VCaP (cell line): ENCODE results near the gene SLC9A4.

Experiments
- H3K27ac ChIP-seq: fragments of 450-650 bp; 2 replicates; pipeline ENCODE4 v1.5.1; 2017
- TF ChIP-seq, protein P1 (sequence below): fragments of 450-650 bp; conservative IDR thresholded peaks from 2 replicates; pipeline ENCODE4 v1.5.1; 2017; ENCODE audit warnings: mild to moderate bottlenecking, moderate library complexity

The SLC9A4 gene

DNA sequence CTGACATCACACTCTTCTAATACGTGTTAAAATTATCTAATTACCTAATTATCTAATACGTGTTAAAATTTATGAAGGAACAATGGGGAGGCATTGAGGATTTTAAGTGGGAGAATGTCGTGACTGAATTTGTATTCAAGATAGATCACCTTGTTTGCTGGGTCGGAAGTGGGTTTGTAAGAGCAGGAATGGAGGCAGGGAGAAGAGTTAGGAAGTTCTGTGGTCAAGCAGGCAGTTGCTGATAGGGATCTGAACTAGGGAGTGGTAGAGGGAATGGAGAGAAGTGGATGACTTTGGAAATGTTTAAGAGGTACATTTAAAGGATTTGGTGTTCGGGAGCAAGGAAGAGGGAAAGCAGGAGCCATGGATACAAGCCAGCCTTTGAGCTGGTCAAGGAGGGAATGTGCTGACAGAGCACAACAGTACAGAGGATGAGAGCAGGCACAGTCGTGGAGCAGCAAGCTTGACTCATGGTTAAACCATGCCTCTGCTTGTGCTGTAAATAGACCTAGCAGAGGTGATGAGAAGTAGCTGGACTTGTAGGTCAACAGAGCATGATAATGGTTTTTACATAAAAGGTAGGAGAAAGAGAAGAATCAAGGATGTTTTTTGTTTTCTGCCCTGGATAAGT lies 33.8 kb upstream of the SLC9A4 start:
- TF ChIP-seq, protein P1, sequence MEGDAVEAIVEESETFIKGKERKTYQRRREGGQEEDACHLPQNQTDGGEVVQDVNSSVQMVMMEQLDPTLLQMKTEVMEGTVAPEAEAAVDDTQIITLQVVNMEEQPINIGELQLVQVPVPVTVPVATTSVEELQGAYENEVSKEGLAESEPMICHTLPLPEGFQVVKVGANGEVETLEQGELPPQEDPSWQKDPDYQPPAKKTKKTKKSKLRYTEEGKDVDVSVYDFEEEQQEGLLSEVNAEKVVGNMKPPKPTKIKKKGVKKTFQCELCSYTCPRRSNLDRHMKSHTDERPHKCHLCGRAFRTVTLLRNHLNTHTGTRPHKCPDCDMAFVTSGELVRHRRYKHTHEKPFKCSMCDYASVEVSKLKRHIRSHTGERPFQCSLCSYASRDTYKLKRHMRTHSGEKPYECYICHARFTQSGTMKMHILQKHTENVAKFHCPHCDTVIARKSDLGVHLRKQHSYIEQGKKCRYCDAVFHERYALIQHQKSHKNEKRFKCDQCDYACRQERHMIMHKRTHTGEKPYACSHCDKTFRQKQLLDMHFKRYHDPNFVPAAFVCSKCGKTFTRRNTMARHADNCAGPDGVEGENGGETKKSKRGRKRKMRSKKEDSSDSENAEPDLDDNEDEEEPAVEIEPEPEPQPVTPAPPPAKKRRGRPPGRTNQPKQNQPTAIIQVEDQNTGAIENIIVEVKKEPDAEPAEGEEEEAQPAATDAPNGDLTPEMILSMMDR = no peak

DNA sequence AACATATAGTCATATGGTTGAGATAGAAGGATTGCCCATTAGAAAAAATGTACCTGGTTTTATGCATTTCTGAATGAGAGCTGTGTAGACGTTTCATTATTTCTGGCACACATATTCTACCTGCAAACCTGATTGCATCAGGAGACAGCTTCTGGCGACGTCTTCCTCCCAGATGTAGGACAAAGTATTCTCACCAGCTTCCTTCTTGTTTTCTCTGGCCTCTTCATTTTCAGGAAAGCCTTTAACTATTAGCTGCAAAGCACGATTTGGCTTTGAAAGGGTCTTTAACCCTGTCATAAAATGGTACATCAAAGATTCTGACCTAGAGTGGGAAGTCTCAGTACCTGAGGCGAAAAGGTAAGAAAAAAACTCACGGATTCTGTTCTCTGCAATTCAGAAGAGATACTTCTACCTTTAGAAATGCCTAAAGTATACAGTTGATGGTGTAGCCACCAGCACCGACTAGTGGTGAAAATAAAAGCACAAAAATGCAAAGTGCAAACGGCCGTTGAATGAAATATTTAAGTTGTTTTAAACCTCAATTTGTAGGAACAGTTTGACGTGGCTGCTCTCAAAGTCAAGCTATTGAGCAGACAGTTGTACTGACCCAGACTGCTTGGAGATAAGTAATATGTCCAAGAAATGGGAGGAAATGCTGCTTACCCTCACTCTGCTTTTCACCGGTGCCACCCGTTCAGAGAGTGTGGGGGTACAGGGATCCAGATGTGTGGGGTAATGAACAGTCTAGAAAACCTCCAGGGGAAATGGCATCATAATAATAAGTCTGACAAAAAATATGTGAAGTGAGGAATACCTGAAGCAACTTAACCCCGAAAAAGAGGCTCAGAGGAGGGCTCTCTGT lies 29.8 kb upstream of the SLC9A4 start:
- TF ChIP-seq, protein P1 = peak; percentile 82

More for the DNA sequence above, 33.8 kb upstream of the SLC9A4 start:
- no peak overlapping the region for H3K27ac ChIP-seq

DNA sequence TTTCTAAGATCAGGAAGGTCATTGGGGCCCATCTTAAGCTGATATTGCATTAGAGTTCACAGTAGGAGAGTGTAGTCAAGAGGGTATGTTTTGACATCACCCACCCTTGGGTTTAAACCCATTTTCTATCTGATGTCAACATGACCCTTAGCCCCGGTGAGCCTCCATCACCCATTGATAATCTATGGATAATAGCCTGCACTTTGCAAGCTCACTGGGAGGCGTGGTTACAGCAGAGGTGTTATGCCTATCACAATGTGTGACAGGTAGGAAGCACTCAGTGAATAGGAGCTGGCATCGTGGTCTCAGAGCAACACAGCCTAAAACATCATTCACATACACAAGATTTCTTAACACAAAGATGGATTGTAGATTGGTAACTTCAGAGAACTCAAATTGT lies 28.8 kb upstream of the SLC9A4 start:
- peak overlapping the region; percentile 73; the same call in 1 of the 2 replicates for H3K27ac ChIP-seq

More for the DNA sequence above, 29.8 kb upstream of the SLC9A4 start:
- peak overlapping the region; percentile 73 for H3K27ac ChIP-seq

DNA sequence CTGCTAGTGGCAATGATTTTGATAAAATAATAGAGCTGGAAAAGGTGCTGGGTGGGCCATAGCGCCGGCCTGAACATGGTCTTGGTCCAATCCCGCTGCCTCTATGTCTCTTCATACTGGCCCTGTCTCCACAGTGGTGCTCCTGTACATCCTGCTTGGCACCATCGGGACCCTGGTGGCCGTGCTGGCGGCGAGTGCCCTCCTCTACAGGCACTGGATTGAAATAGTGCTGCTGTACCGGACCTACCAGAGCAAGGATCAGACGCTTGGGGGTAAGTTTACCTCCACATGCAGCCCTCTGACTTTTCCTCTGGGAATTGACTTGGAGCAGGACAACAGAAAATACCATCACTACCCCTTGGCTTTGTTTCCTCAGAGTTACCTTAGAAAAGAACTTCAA lies 26.1 kb upstream of the SLC9A4 start:
- TF ChIP-seq, protein P1 = no peak
- no peak overlapping the region for H3K27ac ChIP-seq

More for the DNA sequence above, 28.8 kb upstream of the SLC9A4 start:
- TF ChIP-seq, protein P1 = no peak

DNA sequence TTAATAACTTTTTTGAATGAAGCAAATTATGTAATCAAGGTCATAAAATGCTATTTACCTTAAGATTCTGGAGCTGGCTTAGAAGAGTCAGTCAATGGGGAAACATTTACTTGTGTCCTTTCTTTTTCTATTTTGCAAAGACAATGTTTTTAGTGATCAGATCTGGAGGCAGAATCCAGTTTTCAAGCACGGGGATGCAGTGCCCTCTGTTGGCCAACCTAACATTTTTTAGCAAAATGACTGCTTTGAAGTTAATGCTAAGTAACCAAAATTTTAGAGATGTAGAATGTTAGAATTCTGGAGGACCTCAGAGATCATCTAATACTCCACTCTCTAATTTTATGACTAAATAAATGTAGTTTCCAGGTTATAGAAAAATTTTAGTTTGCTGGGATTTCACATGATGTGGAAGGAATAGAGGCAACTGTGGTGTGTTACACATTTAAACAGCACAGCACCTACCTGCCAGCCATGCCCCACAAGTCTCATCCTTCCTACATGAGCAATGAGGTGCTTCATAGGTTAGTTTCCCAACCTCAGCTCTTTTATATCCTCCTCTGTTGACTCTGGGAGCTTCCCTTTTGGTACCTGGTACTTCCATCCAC lies 23.6 kb upstream of the SLC9A4 start:
- TF ChIP-seq, protein P1 = peak; percentile 86
- H3K27ac ChIP-seq = no peak overlapping the region

DNA sequence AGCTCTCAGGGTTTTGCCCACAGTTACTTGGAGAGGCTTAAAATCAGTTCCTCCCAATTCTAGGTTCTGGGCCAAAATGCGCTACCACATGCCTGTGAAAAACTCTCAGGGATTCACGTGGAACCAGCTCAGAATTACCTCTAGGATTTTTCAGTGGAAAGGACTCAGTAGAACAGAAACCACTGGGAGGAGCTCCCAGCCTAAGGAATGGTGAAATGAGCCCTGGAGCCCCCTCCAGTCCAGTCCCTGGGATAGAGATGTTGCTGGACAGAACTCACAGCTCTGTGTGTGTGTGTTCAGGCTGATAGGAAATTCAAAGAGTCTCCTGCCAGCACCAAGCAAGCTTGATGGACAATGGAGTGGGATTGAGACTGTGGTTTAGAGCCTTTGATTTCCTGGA lies 21.1 kb upstream of the SLC9A4 start:
- TF ChIP-seq, protein P1 = no peak
- H3K27ac ChIP-seq = no peak overlapping the region

DNA sequence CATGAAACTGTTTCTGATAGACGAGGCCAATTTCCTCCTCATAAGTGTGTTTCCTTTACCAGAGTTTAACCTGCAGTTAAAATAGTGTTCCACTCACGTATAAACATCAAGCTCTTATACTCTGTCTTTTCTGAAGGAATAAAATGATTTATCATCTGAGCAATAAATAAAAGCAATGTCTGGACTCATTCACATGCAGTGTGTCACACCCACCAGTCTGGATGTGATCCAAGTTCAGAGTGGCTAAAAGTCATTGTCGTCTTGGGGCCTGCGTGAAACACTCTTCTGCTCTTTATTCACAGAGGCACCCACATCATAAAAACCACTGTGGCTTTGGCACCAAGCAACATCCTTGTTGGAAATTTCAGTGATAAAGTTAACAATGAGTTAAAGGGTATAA lies 19.5 kb upstream of the SLC9A4 start:
- H3K27ac ChIP-seq = no peak overlapping the region
- TF ChIP-seq, protein P1 = no peak
